Choroid plexus epithelial cell (primary cell): Measurements from ENCODE around the gene DCAF15.
A peak's percentile ranks its signal among the peaks of the same experiment; 100 is the strongest.

Experiments used
- DNase-seq: peaks from one replicate; pipeline ENCODE4 v3.0.0-alpha.2; 2010; ENCODE audit warnings: low read depth
- H3K4me3 ChIP-seq: 2 replicates; pipeline ENCODE4 v1.5.1; 2011; ENCODE audit warnings: low read depth, mild to moderate bottlenecking, control low read depth, low read length, moderate library complexity
- TF ChIP-seq, protein P1 (sequence below): conservative IDR thresholded peaks from 2 replicates; pipeline ENCODE4 v1.5.1; 2011; ENCODE audit warnings: low read depth, mild to moderate bottlenecking, control low read depth, inconsistent platforms, low read length, moderate library complexity

DCAF15 gene

DNA sequence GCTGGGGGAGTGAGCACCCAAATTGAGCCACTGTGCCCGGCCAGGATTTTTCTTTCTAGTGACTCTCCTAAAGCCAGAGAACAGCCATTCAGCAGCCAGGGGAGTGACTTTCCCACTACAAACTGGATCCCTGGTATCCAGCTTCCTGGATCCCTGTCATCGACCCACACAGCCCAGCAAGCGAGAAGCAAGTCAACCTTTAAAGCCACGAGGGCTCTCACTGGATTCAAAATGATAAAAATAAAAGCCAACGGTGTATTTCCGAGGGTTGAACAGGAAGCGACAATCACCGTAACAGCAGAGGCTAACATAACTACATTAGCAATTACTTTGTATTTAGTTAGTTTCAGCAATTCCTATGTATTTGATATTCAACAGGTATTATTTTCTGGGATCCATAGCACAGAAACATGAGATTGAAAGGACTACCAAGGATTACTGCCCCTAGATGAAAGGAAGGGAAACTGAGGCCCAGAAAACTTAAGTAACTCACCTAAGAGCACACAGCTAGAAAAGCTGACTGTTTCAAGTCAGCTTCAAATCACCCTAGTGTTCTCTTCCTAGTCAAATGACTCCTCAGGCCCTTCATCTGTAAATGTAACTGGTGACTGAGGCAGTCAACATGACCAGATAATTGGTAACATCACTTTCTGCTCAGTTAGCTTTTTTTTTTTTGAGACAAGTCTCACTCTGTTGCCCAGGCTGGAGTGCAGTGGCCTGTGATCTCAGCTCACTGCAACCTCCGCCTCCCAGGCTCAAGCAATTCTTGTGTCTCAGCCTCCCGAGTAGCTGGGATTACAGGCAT is 51.1 kb downstream of the DCAF15 start:
- H3K4me3 ChIP-seq = no peak overlapping the region
- no peak for DNase-seq

DNA sequence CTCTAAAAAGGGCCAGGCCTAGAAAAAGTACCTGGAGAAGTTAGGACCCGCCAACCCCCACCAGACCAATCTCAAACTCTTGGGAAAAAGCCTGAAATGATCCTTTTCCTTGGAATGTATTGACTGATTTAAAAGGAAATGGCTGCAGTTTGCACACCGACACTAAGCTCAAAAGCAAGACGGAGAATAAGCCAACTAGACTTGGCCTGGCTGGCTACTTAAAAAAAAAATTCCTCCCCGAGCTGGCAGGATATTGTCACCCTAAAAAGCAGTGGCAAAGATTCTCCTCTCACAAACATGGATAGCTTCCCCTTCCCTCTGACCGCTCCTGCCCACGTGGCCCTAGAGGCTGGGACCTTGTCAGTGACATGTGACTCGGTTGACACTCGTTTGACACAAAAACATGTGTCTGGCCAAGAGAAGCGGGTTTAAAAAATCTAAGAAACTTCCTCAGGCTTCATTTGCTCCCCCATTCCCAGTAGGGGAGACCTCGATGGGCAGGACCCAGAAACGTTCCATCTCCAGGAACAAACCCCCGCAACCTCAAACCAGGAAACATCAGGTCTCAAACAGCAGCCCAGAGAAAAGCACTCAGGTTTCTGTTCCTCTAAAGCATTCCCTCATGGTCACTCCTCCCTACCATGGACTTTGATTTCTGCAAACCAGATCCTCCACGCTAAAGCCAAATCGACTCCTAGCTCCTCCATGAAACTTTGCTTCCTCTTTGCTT is 52.5 kb downstream of the DCAF15 start:
- DNase-seq = peak; percentile 15
- TF ChIP-seq, protein P1, sequence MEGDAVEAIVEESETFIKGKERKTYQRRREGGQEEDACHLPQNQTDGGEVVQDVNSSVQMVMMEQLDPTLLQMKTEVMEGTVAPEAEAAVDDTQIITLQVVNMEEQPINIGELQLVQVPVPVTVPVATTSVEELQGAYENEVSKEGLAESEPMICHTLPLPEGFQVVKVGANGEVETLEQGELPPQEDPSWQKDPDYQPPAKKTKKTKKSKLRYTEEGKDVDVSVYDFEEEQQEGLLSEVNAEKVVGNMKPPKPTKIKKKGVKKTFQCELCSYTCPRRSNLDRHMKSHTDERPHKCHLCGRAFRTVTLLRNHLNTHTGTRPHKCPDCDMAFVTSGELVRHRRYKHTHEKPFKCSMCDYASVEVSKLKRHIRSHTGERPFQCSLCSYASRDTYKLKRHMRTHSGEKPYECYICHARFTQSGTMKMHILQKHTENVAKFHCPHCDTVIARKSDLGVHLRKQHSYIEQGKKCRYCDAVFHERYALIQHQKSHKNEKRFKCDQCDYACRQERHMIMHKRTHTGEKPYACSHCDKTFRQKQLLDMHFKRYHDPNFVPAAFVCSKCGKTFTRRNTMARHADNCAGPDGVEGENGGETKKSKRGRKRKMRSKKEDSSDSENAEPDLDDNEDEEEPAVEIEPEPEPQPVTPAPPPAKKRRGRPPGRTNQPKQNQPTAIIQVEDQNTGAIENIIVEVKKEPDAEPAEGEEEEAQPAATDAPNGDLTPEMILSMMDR = no peak
- H3K4me3 ChIP-seq = no peak overlapping the region

More for the DNA sequence above, 51.1 kb downstream of the DCAF15 start:
- TF ChIP-seq, protein P1 = no peak

DNA sequence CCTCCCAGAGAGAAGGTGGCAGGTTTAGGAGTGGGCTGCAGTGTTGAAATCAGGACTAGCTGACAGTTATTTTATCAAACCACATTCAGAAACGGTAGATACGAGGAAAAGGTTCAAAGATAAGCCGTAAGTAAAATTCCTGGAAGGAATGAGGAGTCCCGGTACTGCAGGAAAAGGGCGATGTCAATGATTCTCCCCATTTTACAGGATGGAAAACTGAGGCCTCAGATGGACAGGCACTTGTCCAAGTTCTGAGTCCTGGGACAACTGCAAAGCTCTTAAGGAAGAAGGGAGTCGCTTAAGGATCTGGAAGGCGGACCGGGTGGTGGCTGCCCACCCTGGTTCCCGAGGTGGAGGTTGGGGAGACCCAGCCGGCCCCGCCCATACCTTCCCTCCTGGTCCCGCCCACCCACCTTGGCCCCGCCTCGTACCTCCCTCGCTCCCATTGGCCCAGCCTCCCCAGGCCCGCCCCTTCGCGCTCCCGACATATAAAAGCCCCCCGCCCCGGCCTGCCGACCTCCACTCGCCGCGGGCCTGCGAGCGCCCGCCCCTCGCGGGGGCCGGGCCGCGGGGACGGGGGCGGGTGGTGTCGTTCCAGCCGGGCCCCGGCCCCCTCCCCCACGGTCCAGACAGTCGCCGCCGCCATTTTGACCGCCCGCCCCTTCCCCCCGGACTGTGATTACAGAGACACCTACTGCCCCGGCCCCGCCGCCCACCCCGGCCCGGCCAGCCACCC is 53.2 kb downstream of the DCAF15 start:
- peak; percentile 93 for DNase-seq
- peak overlapping the region; percentile 82 for H3K4me3 ChIP-seq
- TF ChIP-seq, protein P1 = no peak

DNA sequence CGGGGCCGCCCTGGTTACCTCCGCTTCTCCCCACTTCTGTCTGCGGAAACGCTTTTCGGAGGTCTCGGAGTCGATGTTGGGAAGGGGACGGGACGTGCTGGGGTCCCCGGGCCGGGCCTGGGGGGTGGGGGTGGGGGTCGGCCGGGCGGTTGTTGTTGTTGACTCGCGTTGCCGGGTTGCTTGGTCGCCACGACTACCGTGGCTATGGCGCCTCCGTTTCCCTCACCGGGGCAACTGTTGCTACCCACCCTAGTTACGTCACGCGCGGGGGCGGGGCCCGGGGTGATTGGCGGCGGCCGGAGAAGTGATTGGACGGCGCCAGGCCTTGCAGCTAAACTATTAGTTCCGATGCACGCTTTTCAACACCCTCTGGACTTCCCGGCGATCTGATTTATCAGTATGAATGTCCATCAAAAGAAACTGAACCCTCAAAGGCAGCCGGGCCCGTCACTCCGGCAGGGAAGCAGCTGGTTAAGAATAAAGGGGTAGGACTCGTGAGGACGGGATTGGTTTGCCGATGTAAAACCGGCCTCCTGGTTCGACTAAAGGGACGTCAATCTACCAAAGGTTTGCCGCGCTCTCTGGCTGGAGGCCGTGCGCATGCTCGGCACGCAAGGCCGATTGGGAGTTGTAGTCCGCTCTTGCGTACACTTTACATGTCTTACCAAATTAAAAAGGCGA is 53.9 kb downstream of the DCAF15 start, which contains the start of gene RFX1:
Gene RFX1, minus strand, starts transcription at position 236 of the 681 bp plus-strand sequence. CDS start 12,477 bp downstream, outside the sequence.
- TF ChIP-seq, protein P1 = no peak
- H3K4me3 ChIP-seq = peak within 1 kb of the TSS; percentile 82
- peak; percentile 100 for DNase-seq

DNA sequence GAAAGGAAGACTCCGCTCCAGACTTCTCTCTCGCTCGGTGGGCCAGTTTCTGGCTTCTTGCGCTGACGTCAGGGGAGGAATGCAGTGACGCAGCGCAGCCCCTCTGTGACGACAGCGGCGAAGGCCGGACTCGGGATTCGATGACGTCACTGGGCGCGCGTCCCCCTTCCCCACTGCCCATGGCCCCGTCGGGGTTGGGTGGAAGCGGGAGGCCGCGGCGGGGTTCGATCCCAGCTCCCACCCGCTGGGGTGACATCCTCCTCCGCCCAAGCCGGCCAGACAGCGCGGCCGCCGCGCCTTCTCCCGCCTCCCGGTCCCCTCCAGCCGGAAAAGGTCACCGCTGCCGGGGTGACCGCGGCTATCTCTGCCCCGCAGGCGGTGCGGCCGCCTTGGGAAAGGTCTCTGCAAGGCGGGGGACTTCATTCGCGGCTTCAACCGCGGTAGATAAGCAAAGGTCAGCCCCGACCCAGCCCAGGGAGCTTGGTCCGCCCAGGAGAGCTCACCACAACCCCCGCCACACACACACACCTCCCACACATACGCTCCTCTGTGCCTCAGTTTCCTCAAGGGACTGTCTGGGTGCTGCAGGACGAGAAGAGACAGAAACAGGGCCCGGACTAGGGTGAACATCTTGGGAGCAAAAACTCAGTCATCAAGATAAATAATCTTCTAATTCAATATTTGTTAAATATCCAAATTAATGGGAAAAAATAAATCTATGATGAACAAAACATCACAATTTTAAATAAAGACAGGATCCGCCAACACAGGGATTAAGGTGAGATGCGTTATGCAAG is 54.7 kb downstream of the DCAF15 start:
- DNase-seq = no peak
- TF ChIP-seq, protein P1 = no peak

More for the DNA sequence above, 54.7 kb downstream of the DCAF15 start:
- peak overlapping the region; percentile 79 for H3K4me3 ChIP-seq
